DOHH2 (cell line): ENCODE measurements around the gene UTS2.

Experiments
- H3F3A ChIP-seq: fragments of 200-600 bp; sonication (generic), shearing (Covaris generic); 2 replicates; pipeline ENCODE4 v1.6.0; 2016; ENCODE audit warnings: antibody characterized with exemption, mild to moderate bottlenecking; ENCODE audit not compliant: control insufficient read depth, insufficient read depth
- H3K27ac ChIP-seq: fragments of 200-600 bp; sonication (generic); 2 replicates; pipeline ENCODE4 v1.5.1; 2014; ENCODE audit warnings: low read depth, mild to moderate bottlenecking, low read length, moderate library complexity
- H3K27me3 ChIP-seq: fragments of 200-600 bp; sonication (generic); 2 replicates; pipeline ENCODE4 v1.6.1; 2014; ENCODE audit warnings: mild to moderate bottlenecking, low read length, mixed read lengths; ENCODE audit not compliant: control insufficient read depth
- H3K36me3 ChIP-seq: fragments of 200-600 bp; sonication (generic); 2 replicates; pipeline ENCODE4 v1.6.1; 2014; ENCODE audit warnings: mild to moderate bottlenecking, low read length, moderate library complexity, mixed read lengths; ENCODE audit not compliant: control insufficient read depth
- H3K4me1 ChIP-seq: fragments of 200-600 bp; sonication (generic); 2 replicates; pipeline ENCODE4 v1.6.1; 2014; ENCODE audit warnings: mild to moderate bottlenecking, low read length, mixed read lengths; ENCODE audit not compliant: control insufficient read depth
- H3K4me2 ChIP-seq: fragments of 200-600 bp; sonication (generic); 2 replicates; pipeline ENCODE4 v1.6.0; 2014; ENCODE audit warnings: mild to moderate bottlenecking, low read length, moderate library complexity
- H3K4me3 ChIP-seq: fragments of 200-600 bp; sonication (generic); 2 replicates; pipeline ENCODE4 v1.5.1; 2014; ENCODE audit warnings: mild to moderate bottlenecking, low read length, mixed read lengths
- H3K79me2 ChIP-seq: fragments of 200-600 bp; sonication (generic); 2 replicates; pipeline ENCODE4 v1.6.1; 2014; ENCODE audit warnings: mild to moderate bottlenecking, low read length, mixed read lengths; ENCODE audit not compliant: control insufficient read depth
- H3K9me2 ChIP-seq: fragments of 200-600 bp; sonication (generic); replicated peaks from 2 replicates; pipeline ENCODE4 v1.6.1; 2014; ENCODE audit warnings: mild to moderate bottlenecking, low read length, mixed read lengths; ENCODE audit not compliant: control insufficient read depth
- H3K9me3 ChIP-seq: fragments of 200-600 bp; sonication (generic); 2 replicates; pipeline ENCODE4 v1.6.1; 2014; ENCODE audit warnings: antibody characterized with exemption, low read length, mixed read lengths; ENCODE audit not compliant: control insufficient read depth, insufficient read depth
- H4K20me1 ChIP-seq: fragments of 200-600 bp; sonication (generic); 2 replicates; pipeline ENCODE4 v1.6.0; 2014; ENCODE audit warnings: low read depth, mild to moderate bottlenecking, antibody characterized with exemption, low read length, moderate library complexity; ENCODE audit not compliant: control insufficient read depth, insufficient read depth
- CTCF ChIP-seq: fragments of 200-600 bp; sonication (generic); IDR thresholded peaks from one replicate; pipeline ENCODE4 v1.5.1; 2014; ENCODE audit warnings: antibody characterized with exemption, mild to moderate bottlenecking, low read depth, low read length; ENCODE audit not compliant: poor library complexity, severe bottlenecking
- EZH2phosphoT487 ChIP-seq: fragments of 200-600 bp; sonication (generic); IDR thresholded peaks from 2 replicates; pipeline ENCODE4 v1.6.1; 2017; ENCODE audit warnings: borderline replicate concordance, mild to moderate bottlenecking, antibody characterized with exemption, low read length, moderate library complexity, mixed read lengths

The UTS2 gene

DNA sequence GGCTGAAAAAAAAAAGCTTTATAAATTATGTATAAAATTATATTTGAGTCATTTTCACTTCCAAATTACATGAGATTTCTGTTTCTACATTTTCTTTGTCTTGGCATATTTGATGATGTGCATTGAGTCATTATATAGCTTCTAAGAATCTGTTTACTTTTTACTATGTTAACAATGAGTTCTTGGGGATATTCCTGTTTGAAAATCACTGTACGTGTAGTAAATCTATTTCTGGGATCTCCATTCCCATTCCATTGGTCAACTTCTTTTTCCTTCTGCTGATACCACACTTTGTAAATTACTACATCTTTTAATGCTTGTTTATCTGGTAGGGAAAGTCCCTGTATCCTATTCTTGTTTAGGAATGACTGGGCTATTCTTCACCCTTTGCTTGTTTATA, 44.1 kb upstream of the UTS2 start:
- H3K4me2 ChIP-seq, result no peak overlapping the region
- no peaks in the 10 kb centered on the region for H3K79me2 ChIP-seq
- no peaks in the 10 kb centered on the region for H4K20me1 ChIP-seq
- H3F3A ChIP-seq, result no peaks in the 10 kb centered on the region
- TF ChIP-seq EZH2phosphoT487 (no peak), CTCF (no peak)
- no peak overlapping the region for H3K27ac ChIP-seq
- H3K4me1 ChIP-seq, result peaks cover 3% of the 10 kb centered on the region; the same call in 1 of the 2 replicates
- H3K9me3 ChIP-seq, result no peaks in the 10 kb centered on the region
- no peaks in the 10 kb centered on the region for H3K9me2 ChIP-seq
- no peaks in the 10 kb centered on the region for H3K36me3 ChIP-seq
- H3K4me3 ChIP-seq, result no peak overlapping the region
- H3K27me3 ChIP-seq, result no peaks in the 10 kb centered on the region

- Histone ChIP-seq H3K9me3 (no peaks in the 10 kb centered on the region), H3K36me3 (no peaks in the 10 kb centered on the region), H3K79me2 (no peaks in the 10 kb centered on the region), H3F3A (no peaks in the 10 kb centered on the region), H3K27ac (no peak overlapping the region), H3K9me2 (no peaks in the 10 kb centered on the region), H4K20me1 (no peaks in the 10 kb centered on the region), H3K4me3 (no peak overlapping the region), H3K4me1 (no peaks in the 10 kb centered on the region), H3K4me2 (no peak overlapping the region), H3K27me3 (no peaks in the 10 kb centered on the region)
- TF ChIP-seq CTCF (no peak), EZH2phosphoT487 (no peak)
Observed at GRCh38 chr1:7893529-7894180, 40.8 kb upstream of the UTS2 start.

GRCh38 chr1:7891804-7892203, 38.9 kb upstream of the UTS2 start:
- Histone ChIP-seq H3F3A (no peaks in the 10 kb centered on the region), H3K36me3 (no peaks in the 10 kb centered on the region), H4K20me1 (no peaks in the 10 kb centered on the region), H3K4me1 (no peaks in the 10 kb centered on the region), H3K9me3 (no peaks in the 10 kb centered on the region), H3K9me2 (no peaks in the 10 kb centered on the region), H3K27me3 (no peaks in the 10 kb centered on the region), H3K79me2 (no peaks in the 10 kb centered on the region), H3K27ac (no peak overlapping the region), H3K4me3 (no peak overlapping the region), H3K4me2 (no peak overlapping the region)
- no peak for TF ChIP-seq CTCF
- TF ChIP-seq EZH2phosphoT487, result no peak
